ENCODE results near the gene SRD5A3.

DNA sequence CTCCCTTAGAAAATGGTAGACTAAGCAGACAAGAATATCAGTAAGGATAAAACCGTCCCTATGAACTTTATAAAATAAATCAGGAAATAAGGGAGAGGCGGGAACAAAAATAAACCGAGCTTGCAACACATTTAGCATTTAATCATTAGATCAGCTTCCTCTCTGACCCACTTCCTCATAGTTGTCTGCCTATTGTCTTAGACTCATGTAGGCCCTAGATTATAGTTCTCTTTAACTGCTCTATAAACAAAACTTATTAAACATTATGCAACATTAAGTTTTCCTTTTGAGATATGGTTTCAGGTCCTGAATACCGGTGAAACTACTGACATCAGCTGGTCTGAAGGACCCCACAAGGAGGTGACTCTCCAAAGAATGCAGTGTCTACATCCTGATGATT, 15.8 kb upstream of the SRD5A3 start:
- TF ChIP-seq, protein P1, sequence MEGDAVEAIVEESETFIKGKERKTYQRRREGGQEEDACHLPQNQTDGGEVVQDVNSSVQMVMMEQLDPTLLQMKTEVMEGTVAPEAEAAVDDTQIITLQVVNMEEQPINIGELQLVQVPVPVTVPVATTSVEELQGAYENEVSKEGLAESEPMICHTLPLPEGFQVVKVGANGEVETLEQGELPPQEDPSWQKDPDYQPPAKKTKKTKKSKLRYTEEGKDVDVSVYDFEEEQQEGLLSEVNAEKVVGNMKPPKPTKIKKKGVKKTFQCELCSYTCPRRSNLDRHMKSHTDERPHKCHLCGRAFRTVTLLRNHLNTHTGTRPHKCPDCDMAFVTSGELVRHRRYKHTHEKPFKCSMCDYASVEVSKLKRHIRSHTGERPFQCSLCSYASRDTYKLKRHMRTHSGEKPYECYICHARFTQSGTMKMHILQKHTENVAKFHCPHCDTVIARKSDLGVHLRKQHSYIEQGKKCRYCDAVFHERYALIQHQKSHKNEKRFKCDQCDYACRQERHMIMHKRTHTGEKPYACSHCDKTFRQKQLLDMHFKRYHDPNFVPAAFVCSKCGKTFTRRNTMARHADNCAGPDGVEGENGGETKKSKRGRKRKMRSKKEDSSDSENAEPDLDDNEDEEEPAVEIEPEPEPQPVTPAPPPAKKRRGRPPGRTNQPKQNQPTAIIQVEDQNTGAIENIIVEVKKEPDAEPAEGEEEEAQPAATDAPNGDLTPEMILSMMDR (IDR thresholded peaks at IDR 0.05), result no peak
- TF ChIP-seq, protein P2, sequence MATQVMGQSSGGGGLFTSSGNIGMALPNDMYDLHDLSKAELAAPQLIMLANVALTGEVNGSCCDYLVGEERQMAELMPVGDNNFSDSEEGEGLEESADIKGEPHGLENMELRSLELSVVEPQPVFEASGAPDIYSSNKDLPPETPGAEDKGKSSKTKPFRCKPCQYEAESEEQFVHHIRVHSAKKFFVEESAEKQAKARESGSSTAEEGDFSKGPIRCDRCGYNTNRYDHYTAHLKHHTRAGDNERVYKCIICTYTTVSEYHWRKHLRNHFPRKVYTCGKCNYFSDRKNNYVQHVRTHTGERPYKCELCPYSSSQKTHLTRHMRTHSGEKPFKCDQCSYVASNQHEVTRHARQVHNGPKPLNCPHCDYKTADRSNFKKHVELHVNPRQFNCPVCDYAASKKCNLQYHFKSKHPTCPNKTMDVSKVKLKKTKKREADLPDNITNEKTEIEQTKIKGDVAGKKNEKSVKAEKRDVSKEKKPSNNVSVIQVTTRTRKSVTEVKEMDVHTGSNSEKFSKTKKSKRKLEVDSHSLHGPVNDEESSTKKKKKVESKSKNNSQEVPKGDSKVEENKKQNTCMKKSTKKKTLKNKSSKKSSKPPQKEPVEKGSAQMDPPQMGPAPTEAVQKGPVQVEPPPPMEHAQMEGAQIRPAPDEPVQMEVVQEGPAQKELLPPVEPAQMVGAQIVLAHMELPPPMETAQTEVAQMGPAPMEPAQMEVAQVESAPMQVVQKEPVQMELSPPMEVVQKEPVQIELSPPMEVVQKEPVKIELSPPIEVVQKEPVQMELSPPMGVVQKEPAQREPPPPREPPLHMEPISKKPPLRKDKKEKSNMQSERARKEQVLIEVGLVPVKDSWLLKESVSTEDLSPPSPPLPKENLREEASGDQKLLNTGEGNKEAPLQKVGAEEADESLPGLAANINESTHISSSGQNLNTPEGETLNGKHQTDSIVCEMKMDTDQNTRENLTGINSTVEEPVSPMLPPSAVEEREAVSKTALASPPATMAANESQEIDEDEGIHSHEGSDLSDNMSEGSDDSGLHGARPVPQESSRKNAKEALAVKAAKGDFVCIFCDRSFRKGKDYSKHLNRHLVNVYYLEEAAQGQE (IDR thresholded peaks at IDR 0.05; ENCODE audit: insufficient read depth in 1 of 2, low read depth in 2 of 2, low read length in 1 of 2), result no peak
- TF ChIP-seq POLR2AphosphoS5 (IDR thresholded peaks at IDR 0.05; ENCODE audit: low read depth, low read length), result no peak
